WTC11 (cell line): ENCODE measurements around the gene TMEM218. TPM values are rescaled to one million over a fixed set of nuclear protein-coding genes. Genes with fewer than 3 reads are reported as not detected.
A peak's percentile ranks its signal among the peaks of the same experiment; 100 is the strongest.

Experiments
- ATAC-seq: fragments of 200-7000 bp; cut with Tn5 transposase; 2 replicates; pipeline ENCODE4 v1.10.0; 2021; ENCODE audit warnings: mild to moderate bottlenecking, moderate library complexity
- CTCF ChIA-PET: fragments of 300-600 bp; sonication (Branson Sonifier 250); formaldehyde crosslinking; loops from one replicate; lab custom pipeline; 2021; ENCODE audit warnings: antibody characterized with exemption; lab: Charles Lee
- POLR2A ChIA-PET: fragments of 350-600 bp; sonication (Branson Sonifier 250); formaldehyde crosslinking; loops from one replicate; lab custom pipeline; 2021; ENCODE audit warnings: antibody characterized with exemption; lab: Charles Lee
- DNase-seq: peaks from one replicate; pipeline ENCODE4 v3.0.0; 2021; ENCODE audit warnings: low spot score
- H3K27ac Mint-ChIP-seq: 2 replicates; pipeline ENCODE4 v1.8.0; 2021; ENCODE audit warnings: mixed read lengths
- H3K27me3 Mint-ChIP-seq: 2 replicates; pipeline ENCODE4 v1.8.0; 2021; ENCODE audit warnings: low read depth, mild to moderate bottlenecking, moderate library complexity, mixed read lengths
- H3K36me3 Mint-ChIP-seq: 2 replicates; pipeline ENCODE4 v1.8.0; 2021; ENCODE audit warnings: mixed read lengths
- H3K4me1 Mint-ChIP-seq: 2 replicates; pipeline ENCODE4 v1.8.0; 2022; ENCODE audit warnings: mixed read lengths
- H3K4me3 Mint-ChIP-seq: 2 replicates; pipeline ENCODE4 v1.8.0; 2021; ENCODE audit warnings: mild to moderate bottlenecking, moderate library complexity, mixed read lengths
- H3K9me3 Mint-ChIP-seq: 2 replicates; pipeline ENCODE4 v1.8.0; 2021; ENCODE audit warnings: mixed read lengths
- ETV6 ChIP-seq: sonication (generic); formaldehyde crosslinking; IDR thresholded peaks from 2 replicates; pipeline ENCODE4 v1.8.1; 2022; ENCODE audit warnings: mild to moderate bottlenecking, missing genetic modification reagents
- GTF2I ChIP-seq: fragments of 250-450 bp; sonication (Bioruptor Pico); conservative IDR thresholded peaks from 2 replicates; pipeline ENCODE4 v1.4.0; 2021; ENCODE audit warnings: mild to moderate bottlenecking
- KAT7 ChIP-seq: sonication (generic); formaldehyde crosslinking; IDR thresholded peaks from 2 replicates; pipeline ENCODE4 v1.8.1; 2023; ENCODE audit warnings: missing genetic modification reagents, mild to moderate bottlenecking, borderline replicate concordance
- MXD4 ChIP-seq: fragments of 250-450 bp; sonication (Bioruptor Pico); IDR thresholded peaks from 2 replicates; pipeline ENCODE4 v1.8.0; 2021; ENCODE audit warnings: mild to moderate bottlenecking, moderate library complexity, borderline replicate concordance
- NFE2L1 ChIP-seq: sonication (generic); formaldehyde crosslinking; IDR thresholded peaks from 2 replicates; pipeline ENCODE4 v1.8.1; 2023; ENCODE audit warnings: missing genetic modification reagents
- NR1H2 ChIP-seq: sonication (generic); formaldehyde crosslinking; IDR thresholded peaks from 2 replicates; pipeline ENCODE4 v1.9.0; 2021; ENCODE audit warnings: mild to moderate bottlenecking, moderate library complexity, missing genetic modification reagents
- OVOL2 ChIP-seq: fragments of 250-450 bp; sonication (Bioruptor Pico); IDR thresholded peaks from 2 replicates; pipeline ENCODE4 v1.9.0; 2021; ENCODE audit warnings: mild to moderate bottlenecking, borderline replicate concordance
- RORB ChIP-seq: fragments of 250-450 bp; sonication (Bioruptor Pico); IDR thresholded peaks from 2 replicates; pipeline ENCODE4 v1.9.0; 2021; ENCODE audit warnings: mild to moderate bottlenecking
- SOX15 ChIP-seq: fragments of 250-450 bp; sonication (Bioruptor Pico); IDR thresholded peaks from 2 replicates; pipeline ENCODE4 v1.9.0; 2021; ENCODE audit warnings: mild to moderate bottlenecking
- SP1 ChIP-seq: sonication (generic); formaldehyde crosslinking; conservative IDR thresholded peaks from 2 replicates; pipeline ENCODE4 v1.8.1; 2022; ENCODE audit warnings: missing genetic modification reagents
- TCF7 ChIP-seq: sonication (generic); formaldehyde crosslinking; IDR thresholded peaks from 2 replicates; pipeline ENCODE4 v1.8.0; 2022; ENCODE audit warnings: mild to moderate bottlenecking, low read depth, missing genetic modification reagents, moderate library complexity
- TEAD1 ChIP-seq: sonication (generic); formaldehyde crosslinking; IDR thresholded peaks from 2 replicates; pipeline ENCODE4 v1.8.0; 2022; ENCODE audit warnings: mild to moderate bottlenecking, missing genetic modification reagents
- TEAD4 ChIP-seq: sonication (generic); formaldehyde crosslinking; IDR thresholded peaks from 2 replicates; pipeline ENCODE4 v1.8.0; 2022; ENCODE audit warnings: mild to moderate bottlenecking, missing genetic modification reagents
- ZNF416 ChIP-seq: fragments of 250-450 bp; sonication (Bioruptor Pico); IDR thresholded peaks from 2 replicates; pipeline ENCODE4 v1.9.0; 2021; ENCODE audit warnings: mild to moderate bottlenecking, inconsistent platforms
- total RNA-seq: library from RNA; stranded (reverse); gene quantifications from 3 replicates; pipeline ENCODE4 v1.2.3, GENCODE V29; 2021
- TF ChIP-seq, protein P1 (sequence below): fragments of 200-600 bp; IDR thresholded peaks from 2 replicates; pipeline ENCODE4 v1.8.0; 2022; ENCODE audit warnings: antibody characterized with exemption
- TF ChIP-seq, protein P2 (sequence below): sonication (generic); formaldehyde crosslinking; IDR thresholded peaks from 2 replicates; pipeline ENCODE4 v1.8.0; 2023; ENCODE audit warnings: mild to moderate bottlenecking, missing genetic modification reagents
- TF ChIP-seq, protein P3 (sequence below): sonication (generic); formaldehyde crosslinking; IDR thresholded peaks from 2 replicates; pipeline ENCODE4 v1.8.0; 2022; ENCODE audit warnings: mild to moderate bottlenecking, missing genetic modification reagents
- TF ChIP-seq, protein P4 (sequence below): fragments of 250-450 bp; sonication (Bioruptor Pico); IDR thresholded peaks from 2 replicates; pipeline ENCODE4 v1.9.0; 2021; ENCODE audit warnings: mild to moderate bottlenecking, borderline replicate concordance

Gene TMEM218
- total RNA-seq, 1 experiment from 2014 or later, result 10.3 TPM

DNA sequence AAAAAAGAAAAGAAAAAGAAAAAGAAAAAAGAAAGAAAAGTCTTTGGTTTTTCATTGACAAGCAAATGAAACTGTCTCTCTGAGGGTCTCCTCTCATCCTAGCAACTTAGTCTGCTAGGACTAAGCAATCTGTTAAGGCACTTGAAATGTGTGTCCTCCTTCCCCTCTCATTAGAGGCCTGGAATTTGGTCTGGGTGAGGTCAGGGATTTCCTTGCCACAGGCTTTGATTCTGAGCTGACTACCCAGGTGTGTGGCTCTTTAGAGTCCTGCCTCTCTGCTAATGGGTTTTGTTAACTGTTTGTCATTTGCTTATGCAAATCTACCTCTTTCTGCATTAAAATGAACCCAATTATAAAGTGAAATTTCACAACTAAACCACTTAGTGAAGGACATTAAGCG, 34.8 kb upstream of the TMEM218 start:
- no peak for DNase-seq
- ChIA-PET POLR2A (interaction anchor here (0.6 kb wide), 1 partner anchor 412 kb away, joined by 6 read pairs; no protein-coding TSS in a partner anchor), CTCF (interaction anchor here (0.6 to 1.1 kb wide), 3 partner anchors 14 to 55 kb away, joined by 3 to 5 read pairs (median 4); no protein-coding TSS in a partner anchor)
- Mint-ChIP-seq H3K9me3 (no peaks in the 10 kb centered on the region), H3K27me3 (peaks cover 95% of the 10 kb centered on the region), H3K36me3 (no peaks in the 10 kb centered on the region), H3K4me1 (peaks cover 36% of the 10 kb centered on the region), H3K4me3 (no peak overlapping the region), H3K27ac (no peak overlapping the region)
- TF ChIP-seq GTF2I (CRISPR knock-in tag) (no peak), TEAD1 (peak; percentile 26; the same call in 1 of the 2 replicates)
- ATAC-seq, result peak; percentile 50

DNA sequence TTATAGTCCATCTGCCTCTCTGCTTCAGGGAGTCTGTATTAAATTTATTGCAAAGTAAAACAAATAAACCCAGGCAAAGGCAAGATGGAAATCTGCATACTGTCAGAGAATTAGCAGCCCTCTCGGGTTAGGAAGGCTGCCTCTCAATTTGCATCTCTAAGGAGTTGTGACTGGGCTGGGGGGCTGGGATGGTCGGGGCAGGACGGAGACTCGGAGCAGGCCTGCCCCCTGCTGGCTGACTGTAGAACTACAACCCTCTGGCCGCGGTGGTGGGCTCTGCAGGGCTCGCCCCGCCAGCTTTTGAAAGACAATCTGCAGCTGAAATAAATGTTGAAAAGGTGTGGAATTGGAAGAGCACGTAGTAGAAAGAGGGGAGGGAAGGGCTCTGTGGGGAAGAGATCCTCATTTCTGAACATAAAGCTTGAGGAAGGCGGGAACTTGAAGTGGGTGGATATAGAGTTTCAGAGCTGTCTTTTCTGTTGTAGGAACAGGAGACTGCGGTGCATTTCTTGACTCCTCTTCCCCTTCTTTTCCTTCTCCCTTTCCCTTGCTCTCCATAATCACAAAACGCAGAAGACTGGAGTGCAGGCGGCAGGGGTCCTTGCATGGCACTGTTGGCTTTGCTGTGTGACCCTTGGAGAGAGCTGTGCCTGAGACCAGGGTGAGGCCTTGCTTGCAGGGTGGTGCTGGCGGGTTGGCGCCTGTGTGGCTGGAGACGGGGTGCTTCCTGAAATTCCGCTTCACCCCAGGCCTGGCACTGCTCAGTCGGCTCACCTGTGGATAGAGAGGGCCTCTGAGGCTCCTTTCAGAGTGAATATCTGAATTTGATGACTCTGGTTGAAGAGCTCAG, 30.5 kb upstream of the TMEM218 start:
- DNase-seq, result peak; percentile 90
- ATAC-seq, result peak; percentile 88
- Mint-ChIP-seq H3K4me1 (peaks cover 62% of the 10 kb centered on the region), H3K9me3 (no peaks in the 10 kb centered on the region), H3K27ac (no peak overlapping the region), H3K27me3 (peaks cover 89% of the 10 kb centered on the region), H3K4me3 (peak overlapping the region; percentile 53), H3K36me3 (no peaks in the 10 kb centered on the region)
- CTCF ChIA-PET, result interaction anchor here (0.5 to 5.6 kb wide), 68 partner anchors 9 to 1214 kb away, joined by 3 to 126 read pairs (median 4); partner anchors contain the start of genes SLC37A2, ST3GAL4 and TMEM218
- no peak for TF ChIP-seq TCF7 (CRISPR knock-in tag)
- TF ChIP-seq, protein P1, sequence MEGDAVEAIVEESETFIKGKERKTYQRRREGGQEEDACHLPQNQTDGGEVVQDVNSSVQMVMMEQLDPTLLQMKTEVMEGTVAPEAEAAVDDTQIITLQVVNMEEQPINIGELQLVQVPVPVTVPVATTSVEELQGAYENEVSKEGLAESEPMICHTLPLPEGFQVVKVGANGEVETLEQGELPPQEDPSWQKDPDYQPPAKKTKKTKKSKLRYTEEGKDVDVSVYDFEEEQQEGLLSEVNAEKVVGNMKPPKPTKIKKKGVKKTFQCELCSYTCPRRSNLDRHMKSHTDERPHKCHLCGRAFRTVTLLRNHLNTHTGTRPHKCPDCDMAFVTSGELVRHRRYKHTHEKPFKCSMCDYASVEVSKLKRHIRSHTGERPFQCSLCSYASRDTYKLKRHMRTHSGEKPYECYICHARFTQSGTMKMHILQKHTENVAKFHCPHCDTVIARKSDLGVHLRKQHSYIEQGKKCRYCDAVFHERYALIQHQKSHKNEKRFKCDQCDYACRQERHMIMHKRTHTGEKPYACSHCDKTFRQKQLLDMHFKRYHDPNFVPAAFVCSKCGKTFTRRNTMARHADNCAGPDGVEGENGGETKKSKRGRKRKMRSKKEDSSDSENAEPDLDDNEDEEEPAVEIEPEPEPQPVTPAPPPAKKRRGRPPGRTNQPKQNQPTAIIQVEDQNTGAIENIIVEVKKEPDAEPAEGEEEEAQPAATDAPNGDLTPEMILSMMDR, result peak; percentile 99
- TF ChIP-seq SP1 (CRISPR knock-in tag), result 0 out of 2 replicates have a peak, but pooled peaks have one; percentile 27
- no peak for TF ChIP-seq NR1H2 (CRISPR knock-in tag)
- TF ChIP-seq, protein P2, sequence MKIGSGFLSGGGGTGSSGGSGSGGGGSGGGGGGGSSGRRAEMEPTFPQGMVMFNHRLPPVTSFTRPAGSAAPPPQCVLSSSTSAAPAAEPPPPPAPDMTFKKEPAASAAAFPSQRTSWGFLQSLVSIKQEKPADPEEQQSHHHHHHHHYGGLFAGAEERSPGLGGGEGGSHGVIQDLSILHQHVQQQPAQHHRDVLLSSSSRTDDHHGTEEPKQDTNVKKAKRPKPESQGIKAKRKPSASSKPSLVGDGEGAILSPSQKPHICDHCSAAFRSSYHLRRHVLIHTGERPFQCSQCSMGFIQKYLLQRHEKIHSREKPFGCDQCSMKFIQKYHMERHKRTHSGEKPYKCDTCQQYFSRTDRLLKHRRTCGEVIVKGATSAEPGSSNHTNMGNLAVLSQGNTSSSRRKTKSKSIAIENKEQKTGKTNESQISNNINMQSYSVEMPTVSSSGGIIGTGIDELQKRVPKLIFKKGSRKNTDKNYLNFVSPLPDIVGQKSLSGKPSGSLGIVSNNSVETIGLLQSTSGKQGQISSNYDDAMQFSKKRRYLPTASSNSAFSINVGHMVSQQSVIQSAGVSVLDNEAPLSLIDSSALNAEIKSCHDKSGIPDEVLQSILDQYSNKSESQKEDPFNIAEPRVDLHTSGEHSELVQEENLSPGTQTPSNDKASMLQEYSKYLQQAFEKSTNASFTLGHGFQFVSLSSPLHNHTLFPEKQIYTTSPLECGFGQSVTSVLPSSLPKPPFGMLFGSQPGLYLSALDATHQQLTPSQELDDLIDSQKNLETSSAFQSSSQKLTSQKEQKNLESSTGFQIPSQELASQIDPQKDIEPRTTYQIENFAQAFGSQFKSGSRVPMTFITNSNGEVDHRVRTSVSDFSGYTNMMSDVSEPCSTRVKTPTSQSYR, result peak; percentile 36; the same call in 1 of the 2 replicates
- TF ChIP-seq ETV6 (CRISPR knock-in tag), result 0 out of 2 replicates have a peak, but pooled peaks have one; percentile 30
- TF ChIP-seq RORB, result no peak
- no peak for TF ChIP-seq TEAD1
- POLR2A ChIA-PET, result interaction anchor here (0.7 to 1.4 kb wide), 2 partner anchors 28 to 51 kb away, joined by 3 read pairs; no protein-coding TSS in a partner anchor

DNA sequence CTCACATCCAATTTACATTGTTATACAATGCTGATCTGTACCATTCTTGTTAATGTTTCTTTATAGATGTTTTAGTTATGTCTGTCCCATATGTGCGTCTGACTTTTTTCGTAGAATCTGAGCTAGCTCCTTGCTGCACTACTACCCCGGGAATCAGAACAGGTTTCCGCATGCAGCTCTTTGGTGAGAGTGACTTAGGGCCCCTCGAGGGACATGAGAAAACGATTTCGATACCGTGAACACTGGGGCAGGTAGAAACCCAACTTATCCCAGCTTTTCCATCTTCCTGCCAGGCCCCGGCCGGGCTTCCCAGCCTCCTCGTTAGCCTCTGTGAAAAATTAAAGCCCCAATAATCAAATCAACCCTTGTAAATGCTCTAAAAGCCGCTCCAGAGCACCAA, 29.8 kb upstream of the TMEM218 start:
- ChIA-PET POLR2A (interaction anchor here (1.4 kb wide), 1 partner anchor 50 kb away, joined by 3 read pairs; no protein-coding TSS in a partner anchor), CTCF (interaction anchor here (0.5 to 5.6 kb wide), 42 partner anchors 8 to 1214 kb away, joined by 3 to 126 read pairs (median 5); partner anchors contain the start of genes SLC37A2, ST3GAL4 and TMEM218)
- peaks cover 54% of the 10 kb centered on the region for H3K4me1 Mint-ChIP-seq
- no peaks in the 10 kb centered on the region for H3K36me3 Mint-ChIP-seq
- peak overlapping the region; percentile 53 for H3K4me3 Mint-ChIP-seq
- no peak overlapping the region for H3K27ac Mint-ChIP-seq
- H3K9me3 Mint-ChIP-seq, result no peaks in the 10 kb centered on the region
- H3K27me3 Mint-ChIP-seq, result peaks cover 84% of the 10 kb centered on the region
- DNase-seq (no peak), ATAC-seq (peak; percentile 25)
- TF ChIP-seq, protein P3, sequence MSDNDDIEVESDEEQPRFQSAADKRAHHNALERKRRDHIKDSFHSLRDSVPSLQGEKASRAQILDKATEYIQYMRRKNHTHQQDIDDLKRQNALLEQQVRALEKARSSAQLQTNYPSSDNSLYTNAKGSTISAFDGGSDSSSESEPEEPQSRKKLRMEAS, result no peak

DNA sequence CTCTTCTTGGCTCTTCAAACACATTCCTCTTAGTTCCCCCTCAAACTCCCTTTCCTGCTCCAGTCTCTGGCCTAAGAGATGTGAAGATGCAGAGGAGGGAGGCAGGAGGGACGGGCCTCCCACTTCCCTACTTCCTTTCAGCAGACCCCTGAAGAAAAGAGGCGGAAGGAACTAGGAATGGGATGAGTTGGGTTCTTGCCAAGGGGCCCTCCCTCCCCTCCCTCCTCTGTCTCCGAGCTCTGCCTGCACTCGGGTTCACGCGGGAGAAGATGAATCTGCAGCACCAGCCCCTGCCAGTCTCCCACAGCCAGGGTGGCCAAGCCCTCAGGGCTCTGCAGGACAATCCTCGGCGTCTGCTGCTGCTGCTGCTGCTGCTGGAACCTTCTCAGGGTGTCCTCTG, 28.8 kb upstream of the TMEM218 start:
- Mint-ChIP-seq H3K27me3 (peaks cover 80% of the 10 kb centered on the region), H3K4me1 (peaks cover 48% of the 10 kb centered on the region), H3K36me3 (no peaks in the 10 kb centered on the region), H3K4me3 (no peak overlapping the region), H3K9me3 (no peaks in the 10 kb centered on the region), H3K27ac (no peak overlapping the region)
- DNase-seq, result no peak
- ChIA-PET POLR2A (no interaction called here), CTCF (interaction anchor here (1.2 to 5.6 kb wide), 14 partner anchors 7 to 289 kb away, joined by 3 to 126 read pairs (median 14); partner anchors contain the start of gene TMEM218)
- no peak for ATAC-seq
- no peak for TF ChIP-seq OVOL2 (CRISPR knock-in tag)
- TF ChIP-seq, protein P4, sequence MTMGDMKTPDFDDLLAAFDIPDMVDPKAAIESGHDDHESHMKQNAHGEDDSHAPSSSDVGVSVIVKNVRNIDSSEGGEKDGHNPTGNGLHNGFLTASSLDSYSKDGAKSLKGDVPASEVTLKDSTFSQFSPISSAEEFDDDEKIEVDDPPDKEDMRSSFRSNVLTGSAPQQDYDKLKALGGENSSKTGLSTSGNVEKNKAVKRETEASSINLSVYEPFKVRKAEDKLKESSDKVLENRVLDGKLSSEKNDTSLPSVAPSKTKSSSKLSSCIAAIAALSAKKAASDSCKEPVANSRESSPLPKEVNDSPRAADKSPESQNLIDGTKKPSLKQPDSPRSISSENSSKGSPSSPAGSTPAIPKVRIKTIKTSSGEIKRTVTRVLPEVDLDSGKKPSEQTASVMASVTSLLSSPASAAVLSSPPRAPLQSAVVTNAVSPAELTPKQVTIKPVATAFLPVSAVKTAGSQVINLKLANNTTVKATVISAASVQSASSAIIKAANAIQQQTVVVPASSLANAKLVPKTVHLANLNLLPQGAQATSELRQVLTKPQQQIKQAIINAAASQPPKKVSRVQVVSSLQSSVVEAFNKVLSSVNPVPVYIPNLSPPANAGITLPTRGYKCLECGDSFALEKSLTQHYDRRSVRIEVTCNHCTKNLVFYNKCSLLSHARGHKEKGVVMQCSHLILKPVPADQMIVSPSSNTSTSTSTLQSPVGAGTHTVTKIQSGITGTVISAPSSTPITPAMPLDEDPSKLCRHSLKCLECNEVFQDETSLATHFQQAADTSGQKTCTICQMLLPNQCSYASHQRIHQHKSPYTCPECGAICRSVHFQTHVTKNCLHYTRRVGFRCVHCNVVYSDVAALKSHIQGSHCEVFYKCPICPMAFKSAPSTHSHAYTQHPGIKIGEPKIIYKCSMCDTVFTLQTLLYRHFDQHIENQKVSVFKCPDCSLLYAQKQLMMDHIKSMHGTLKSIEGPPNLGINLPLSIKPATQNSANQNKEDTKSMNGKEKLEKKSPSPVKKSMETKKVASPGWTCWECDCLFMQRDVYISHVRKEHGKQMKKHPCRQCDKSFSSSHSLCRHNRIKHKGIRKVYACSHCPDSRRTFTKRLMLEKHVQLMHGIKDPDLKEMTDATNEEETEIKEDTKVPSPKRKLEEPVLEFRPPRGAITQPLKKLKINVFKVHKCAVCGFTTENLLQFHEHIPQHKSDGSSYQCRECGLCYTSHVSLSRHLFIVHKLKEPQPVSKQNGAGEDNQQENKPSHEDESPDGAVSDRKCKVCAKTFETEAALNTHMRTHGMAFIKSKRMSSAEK (CRISPR knock-in tag), result no peak
- TF ChIP-seq MXD4 (CRISPR knock-in tag), result no peak
- TF ChIP-seq NFE2L1 (CRISPR knock-in tag), result no peak
- no peak for TF ChIP-seq ZNF416 (CRISPR knock-in tag)
- no peak for TF ChIP-seq TEAD4 (CRISPR knock-in tag)
- TF ChIP-seq KAT7, result no peak
- no peak for TF ChIP-seq SOX15 (CRISPR knock-in tag)
- no peak for TF ChIP-seq TCF7 (CRISPR knock-in tag)
- TF ChIP-seq SP1 (CRISPR knock-in tag), result no peak
